ENCODE measurements around the gene UBE2F.

- TF ChIP-seq CTCF (IDR thresholded peaks at IDR 0.05) (no peak), POLR2A (IDR thresholded peaks at IDR 0.05) (no peak), POLR2AphosphoS5 (IDR thresholded peaks at IDR 0.05) (no peak)
Measured at GRCh38 chr2:238031751-238032150, 64.9 kb downstream of the UBE2F start.
